Inflammatory macrophage treated with lipopolysaccharide for 4 hours (primary cell): Measurements from ENCODE around the gene CELF1.
"Not testable (repeated sequence)": the region's sequence is repeated elsewhere in the genome, so short reads cannot be mapped to it uniquely, and the experiment has no call there.

Experiments
- DNase-seq: peaks from one replicate; pipeline ENCODE4 v3.0.0-alpha.2; 2020

CELF1 gene

DNA sequence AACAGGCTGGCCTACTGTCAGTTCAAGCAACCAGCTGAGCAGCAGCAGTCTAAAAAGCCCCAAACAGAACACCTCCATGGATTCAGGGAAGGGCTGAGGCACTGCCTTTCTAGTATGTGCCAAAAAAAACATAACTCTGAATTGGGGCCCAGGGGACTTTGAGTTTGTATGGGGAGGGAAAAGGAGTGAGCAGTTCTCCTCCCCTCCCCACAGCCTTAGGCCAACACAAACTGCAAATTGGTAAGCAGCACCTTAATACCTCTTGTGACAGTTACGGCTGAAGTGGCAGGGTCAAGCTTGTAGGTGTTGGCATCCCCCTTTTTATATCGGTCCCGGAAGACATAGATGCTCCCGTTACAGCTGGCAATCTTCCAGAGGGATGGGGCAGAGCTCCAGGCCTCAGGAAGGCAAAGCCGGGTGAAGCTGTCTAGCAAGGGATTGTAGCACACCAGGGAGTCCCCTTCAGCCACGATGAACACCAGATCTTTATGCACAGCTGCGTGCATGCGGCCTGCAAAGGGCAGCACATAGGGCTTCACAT, 19.9 kb upstream of the CELF1 start:
- no peak for DNase-seq

DNA sequence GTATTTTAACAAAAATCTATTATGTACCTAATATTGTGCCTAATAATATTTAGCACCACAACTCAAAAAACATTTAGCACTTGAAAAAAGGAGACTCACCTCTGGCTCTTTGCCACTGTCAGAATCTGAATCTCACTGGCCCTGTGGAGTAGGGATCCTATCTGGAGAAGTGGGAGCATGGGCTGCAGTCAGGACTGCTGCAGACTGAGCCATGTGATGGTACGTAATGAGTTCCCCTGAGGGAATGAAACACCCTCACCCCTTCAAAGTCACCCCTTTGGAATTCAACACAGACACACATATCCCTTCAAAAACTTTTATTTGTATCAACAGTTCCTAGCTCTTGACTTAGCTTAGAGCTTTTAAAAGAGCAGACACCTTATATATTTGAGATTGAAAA, 19.0 kb upstream of the CELF1 start:
- no peak for DNase-seq

DNA sequence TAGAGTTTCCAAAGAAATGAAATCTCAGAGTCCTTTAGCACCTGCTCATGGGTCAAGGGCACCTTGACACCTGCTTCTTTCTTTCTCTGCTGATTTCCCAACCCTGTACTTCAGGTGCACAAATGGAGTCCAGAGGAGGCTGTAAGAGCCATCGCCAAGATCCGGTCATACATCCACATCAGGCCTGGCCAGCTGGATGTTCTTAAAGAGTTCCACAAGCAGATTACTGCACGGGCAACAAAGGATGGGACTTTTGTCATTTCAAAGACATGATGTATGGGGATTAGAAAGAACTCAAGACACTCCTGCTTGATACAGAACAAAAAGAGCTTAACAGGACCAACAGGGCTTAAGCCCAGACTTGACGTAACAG, 18.4 kb upstream of the CELF1 start:
- DNase-seq = no peak

DNA sequence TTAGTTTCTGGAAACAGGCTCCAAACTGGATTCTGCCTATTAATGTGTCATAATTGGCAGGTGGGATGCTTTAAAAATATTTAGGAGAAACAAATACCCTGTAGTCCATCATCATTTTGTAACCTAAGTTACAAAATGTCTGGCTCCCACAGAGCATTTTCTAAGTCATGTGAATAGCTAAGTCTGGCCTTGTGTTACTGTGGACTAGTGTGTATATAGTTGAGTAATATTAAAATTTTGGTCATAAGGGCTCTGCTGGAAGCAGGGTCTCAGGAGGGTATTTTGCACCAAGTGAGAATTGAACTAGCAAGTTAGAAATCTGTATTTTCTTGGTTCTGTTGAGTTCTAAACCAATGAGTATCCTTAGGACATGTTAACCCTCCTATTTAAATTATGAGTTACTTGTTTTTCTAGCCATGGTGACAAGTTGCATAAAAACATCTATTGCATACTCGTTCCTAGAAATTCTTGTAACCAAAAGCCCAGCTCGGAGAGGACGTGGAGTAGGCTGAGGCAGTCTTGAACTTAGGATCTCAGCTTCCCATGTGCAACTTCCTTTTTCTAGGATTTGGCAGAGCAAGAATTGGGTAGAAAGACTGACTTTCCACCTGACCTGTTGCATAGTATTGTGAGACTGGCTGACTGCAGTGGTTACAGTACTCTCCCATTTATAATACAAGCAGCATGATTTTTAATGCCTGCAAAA, 17.9 kb upstream of the CELF1 start:
- peak; percentile 84 for DNase-seq

DNA sequence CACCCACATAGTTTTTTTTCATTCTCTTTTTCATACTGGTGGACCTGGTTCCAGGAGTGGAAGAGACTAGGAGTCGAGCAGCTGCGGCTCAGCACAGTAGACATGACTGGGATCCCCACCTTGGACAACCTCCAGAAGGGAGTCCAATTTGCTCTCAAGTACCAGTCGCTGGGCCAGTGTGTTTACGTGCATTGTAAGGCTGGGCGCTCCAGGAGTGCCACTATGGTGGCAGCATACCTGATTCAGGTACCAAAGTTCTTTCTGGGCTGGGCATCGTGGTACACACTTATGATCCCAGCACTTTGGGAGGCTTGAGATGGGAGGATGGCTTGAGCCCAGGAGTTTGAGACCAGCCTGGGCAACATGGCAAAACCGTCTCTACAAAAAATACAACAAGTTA, 16.7 kb upstream of the CELF1 start:
- DNase-seq = no peak

DNA sequence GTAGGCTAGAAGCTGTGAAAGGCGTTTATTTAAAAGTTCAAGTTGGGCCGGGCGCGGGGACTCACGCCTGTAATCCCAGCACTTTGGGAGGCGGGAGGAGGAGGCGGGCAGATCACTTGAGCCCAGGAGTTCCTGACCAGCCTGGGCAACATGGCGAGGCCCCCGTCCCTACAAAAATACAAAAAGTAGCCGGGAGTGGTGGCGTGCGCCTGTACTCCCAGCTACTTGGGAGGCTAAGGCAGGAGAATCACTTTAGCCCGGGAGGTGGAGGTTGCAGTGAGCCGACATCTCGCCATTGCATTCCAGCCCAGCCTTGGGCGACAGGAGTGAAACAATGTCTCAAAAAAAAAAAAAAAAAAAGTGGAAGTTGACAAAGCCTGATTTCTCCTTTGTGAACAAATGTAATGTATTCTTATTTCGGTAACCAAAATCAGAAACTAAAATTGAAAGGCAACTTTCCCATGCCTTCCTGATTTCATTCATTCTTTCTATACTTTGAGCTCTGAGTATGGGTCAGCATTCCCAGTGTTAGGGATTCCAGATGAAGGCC, 13.3 kb upstream of the CELF1 start:
- DNase-seq = peak; percentile 75

DNA sequence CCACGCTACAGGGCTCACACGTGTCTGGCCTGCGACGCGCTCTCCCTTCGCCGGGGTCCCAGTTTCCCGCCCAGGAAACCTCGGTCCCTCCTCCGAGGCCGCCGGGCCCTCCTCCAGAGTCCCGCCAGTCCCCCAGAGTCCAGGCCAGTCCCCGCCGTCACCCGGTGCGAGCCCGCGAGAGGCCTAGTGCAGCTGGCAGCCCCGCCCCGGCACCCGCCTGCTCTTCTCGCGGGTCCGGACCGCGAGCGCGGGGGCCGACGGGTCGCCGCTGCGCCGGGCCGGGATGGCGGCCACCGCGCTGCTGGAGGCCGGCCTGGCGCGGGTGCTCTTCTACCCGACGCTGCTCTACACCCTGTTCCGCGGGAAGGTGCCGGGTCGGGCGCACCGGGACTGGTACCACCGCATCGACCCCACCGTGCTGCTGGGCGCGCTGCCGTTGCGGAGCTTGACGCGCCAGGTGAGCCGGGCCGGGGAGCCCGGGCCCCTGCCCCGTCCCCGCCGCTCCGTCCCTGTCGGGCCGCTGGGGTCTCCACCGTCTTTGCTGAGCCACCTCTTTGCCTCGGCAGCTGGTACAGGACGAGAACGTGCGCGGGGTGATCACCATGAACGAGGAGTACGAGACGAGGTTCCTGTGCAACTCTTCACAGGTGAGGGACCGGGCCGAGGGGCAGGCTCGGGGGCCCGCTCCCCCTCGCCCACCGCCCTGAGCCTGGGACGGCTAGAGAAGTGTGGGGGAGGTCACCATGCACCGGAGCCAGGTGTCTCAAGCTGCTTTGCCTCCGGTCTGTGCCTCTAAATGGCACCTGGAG, 12.6 kb upstream of the CELF1 start, which contains the start of gene PTPMT1:
TSS of gene PTPMT1 (plus strand) at position 260 of the 809 bp plus-strand sequence. CDS start at position 284, 24 bp downstream.
- peak; percentile 80 for DNase-seq

DNA sequence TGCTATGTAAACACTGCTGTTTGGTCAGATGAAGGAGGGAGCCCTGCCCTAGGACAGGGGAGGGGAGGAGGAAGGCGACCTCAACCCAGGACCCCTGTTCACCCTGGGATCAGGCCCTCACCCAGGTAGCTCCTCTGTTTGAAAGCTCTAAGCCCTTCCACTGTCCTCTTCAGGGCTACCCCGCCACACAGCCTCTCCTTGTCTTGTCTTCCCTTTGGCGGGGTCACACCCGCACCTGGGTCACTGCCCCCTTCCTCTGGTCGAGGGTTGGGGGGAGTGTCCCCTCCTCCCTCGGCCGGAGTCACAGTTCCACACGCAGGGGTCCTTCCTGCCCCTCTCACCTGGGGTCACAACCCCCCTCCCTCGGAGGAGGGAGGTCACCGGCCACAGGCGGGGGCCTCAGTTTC, 12.0 kb upstream of the CELF1 start:
- no peak for DNase-seq

DNA sequence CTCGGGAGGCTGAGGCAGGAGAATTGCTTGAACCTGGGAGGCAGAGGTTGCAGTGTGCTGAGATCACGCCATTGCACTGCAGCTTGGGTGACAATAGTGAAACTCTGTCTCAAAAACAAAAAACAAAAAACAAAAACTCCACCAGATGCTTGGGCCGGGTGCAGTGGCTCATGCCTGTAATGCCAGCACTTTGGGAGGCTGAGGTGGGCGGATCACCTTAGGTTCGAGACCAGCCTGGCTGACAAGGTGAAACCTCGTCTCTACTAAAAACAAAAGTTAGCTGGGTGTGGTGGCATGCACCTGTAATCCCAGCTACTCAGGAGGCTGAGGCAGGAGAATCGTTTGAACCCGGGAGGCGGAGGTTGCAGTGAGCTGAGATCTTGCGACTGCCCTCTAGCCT, 11.4 kb upstream of the CELF1 start:
- not testable (repeated sequence) for DNase-seq

DNA sequence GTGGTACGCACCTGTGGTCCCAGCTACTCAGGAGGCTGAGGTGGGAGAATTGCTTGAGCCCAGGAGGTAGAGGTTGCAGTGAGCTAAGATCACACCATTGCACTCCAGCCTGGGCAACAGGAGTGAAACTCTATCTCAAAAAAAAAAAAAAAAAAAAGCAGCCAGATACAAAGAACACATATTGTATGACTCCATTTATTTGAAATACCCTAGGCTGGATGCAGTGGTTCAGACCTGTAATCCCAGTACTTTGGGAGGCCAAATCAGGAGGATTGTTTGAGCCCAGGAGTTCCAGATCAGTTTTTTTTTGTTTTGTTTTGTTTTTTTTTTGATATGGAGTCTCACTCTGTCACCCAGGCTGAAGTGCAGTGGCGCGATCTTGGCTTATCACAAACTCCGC, 9.5 kb upstream of the CELF1 start:
- not testable (repeated sequence) for DNase-seq

DNA sequence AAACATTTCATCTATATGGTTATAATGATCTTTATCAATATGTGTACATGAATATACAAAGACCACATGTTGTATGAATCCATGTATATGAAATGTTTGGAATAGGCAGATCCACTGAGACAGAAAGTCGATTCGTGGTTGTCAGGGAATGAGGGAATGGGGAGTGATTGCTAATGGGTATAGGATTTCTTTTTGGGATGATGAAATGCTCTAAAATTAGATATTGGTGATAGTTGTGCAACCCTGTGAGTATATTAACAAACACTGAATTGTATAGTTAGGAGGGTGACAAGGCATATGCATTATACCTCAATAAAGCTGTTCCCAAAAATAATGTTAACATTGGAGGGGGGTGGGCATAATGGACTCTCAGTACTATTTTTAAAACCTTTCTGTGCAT, 7.5 kb upstream of the CELF1 start:
- DNase-seq = peak; percentile 43

DNA sequence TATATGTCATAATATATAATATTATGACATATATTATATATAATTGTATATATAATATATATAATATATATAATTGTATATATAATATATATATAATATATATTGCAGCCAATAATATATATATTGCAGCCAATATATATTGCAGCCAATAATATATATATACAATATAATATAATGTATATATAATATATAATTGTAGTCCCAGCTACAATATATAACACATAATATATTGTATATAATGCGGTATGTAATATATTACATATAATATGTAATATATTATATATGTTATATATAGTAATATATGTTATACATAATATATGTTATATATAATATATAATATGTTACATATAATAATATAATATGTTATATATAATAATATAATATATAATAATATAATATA, 5.8 kb upstream of the CELF1 start:
- DNase-seq = no peak

DNA sequence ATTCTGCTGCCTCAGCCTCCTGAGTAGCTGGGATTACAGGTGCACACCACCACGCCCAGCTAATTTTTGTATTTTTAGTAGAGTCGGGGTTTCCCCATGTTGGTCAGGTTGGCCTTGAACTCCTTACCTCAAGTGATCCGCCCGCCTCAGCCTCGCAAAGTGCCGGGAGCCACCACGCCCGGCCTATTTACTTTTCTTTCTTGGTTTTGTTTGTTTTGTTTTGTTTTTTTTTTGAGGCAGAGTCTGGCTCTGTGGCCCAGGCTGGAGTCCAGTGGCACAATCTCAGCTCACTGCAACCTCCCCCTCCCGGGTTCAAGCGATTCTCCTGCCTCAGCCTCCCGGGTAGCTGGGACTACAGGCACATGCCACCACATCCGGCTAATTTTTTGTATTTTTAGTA, 4.1 kb upstream of the CELF1 start:
- not testable (repeated sequence) for DNase-seq

DNA sequence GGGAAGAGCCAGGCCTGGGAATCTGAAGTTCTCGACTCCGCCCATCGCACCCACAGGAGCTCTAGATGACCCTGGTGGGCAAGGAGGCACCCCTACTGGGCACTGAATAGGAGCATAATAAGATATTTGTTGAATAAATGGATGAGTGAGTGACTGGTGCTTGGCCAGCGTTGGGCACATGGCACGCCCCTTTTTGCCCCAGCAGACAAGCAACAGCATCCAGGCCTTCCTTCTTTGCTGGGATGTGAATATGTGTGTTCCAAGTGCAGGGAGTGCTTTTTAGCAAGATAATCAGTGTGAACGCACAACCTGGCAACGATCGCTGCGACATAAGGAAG, 443 bp upstream of the CELF1 start:
- no peak for DNase-seq

DNA sequence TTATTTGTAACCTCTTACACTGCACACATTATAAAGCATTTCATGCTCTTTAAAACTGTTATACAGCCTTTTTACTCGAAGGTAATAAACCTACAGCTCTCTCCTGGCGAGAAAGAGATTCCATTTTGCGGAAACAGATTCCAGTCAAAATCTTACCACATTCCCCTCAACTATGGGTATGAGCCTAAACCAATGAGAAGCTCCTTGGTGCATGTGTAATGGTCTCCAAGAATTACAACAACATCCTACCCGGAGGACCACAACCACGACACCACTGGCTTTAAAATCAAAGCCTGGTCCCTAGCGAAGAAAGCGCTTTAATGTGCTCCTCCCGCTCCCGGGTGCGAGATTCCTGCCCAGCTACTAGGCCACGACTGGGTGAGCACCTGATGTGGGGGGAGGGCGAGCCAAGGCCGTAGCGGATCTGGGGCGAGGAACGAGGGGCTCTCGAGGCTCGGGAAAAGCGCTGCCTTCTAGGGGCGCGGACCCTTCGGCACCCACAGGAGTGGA, 821 bp downstream of the CELF1 start:
- DNase-seq = peak; percentile 62

DNA sequence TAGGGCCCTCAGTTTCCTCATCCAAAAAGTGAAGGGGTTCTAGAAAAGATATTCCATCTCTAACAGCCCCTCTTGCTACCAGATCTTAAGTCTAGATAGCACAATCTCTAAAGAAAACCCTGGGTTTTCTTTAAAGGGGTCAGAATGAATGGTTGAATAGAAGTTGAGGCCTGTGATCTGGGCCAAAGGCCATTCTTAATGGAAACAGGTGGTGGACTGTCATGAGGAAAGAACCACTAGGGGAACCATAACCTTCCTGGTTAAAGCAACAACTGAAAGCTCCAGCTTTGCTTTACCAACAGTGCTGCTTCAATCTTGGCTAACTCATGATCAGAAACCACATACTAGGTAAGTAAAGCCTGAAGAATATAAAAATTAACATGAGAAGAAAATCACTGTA, 1.8 kb downstream of the CELF1 start:
- peak; percentile 54 for DNase-seq

DNA sequence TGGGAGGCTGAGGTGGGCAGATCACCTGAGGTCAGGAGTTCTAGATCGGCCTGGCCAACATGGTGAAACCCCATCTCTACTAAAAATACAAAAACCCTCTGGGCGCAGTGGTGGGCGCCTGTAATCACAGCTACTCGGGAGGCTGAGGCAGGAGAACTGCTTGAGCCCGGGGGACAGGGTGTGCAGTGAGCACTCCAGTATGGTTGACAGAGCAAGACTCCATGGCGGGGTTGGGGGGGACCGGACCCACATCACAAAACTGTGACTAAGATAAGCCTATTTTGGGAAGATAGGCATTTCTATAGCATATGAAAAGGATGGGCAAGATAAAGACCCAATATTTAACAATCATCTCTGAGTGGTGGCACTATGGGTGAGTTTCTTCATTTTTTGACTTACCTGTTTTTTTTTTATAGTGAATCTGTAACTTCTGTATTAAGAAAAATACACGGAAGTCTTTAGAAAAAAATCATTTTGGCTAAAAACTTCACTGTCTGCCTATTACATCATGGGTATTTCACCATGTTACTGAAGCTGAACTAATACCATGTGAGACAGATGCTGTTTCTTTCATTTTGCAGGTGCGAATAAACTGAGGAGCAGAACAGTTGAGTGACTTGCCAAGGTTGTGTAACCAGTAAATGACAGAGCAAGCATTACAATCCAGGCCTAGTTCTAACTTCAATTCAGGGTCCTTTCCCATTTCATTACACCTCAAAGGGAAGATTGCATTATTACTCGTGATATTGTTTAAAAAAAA, 2.5 kb downstream of the CELF1 start:
- DNase-seq = peak; percentile 71

DNA sequence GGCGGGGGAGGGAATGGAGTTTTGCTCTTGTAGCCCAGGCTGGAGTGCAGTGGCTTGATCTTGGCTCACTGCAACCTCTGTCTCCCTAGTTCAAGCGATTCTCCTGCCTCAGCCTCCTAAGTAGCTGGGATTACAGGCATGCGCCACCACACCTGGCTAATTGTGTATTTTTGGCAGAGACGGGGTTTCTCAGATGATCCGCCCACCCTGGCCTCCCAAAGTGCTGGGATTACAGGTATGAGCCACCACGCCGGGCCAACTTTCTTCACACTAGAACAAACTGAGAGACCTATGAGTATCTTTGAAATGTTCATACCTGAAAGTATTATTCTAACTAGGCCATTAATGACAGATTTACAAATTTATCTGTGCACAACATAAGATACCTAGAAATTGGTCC, 6.7 kb downstream of the CELF1 start:
- not testable (repeated sequence) for DNase-seq

DNA sequence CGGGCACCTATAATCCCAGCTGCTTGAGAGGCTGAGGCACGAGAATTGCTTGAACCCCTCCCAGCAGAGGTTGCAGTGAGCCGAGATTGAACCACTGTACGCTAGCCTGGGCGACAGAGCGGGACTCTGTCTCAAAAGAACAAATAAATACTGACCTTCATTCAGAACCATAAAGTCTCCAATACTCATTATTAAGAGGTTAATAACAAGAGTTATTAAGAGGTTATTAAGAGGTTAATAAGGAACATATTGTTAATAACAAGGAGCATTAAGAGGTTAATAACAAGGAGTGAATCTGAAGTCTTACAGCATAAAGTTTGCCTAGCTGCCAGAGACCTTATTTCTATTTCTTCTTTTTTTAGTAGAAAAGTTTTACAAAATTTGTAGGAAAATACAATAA, 7.6 kb downstream of the CELF1 start:
- no peak for DNase-seq

DNA sequence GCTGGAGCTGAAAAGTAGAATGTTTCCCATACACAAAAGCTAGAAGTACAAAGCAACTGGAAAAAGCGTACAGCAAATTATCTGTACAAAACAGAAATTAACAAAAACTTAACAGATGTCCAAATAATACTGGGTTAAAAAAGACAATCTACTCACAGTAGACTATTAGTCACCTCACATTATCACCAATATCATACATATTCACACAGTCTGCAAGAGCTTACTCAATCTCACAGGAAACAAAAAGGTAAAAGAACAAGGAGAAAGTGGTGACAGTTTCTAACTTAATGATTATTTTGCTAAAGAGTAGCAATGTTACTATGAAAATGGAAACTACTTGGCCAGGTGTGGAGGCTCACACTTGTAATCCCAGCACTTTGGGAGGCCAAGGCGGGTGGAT, 11.9 kb downstream of the CELF1 start:
- no peak for DNase-seq

DNA sequence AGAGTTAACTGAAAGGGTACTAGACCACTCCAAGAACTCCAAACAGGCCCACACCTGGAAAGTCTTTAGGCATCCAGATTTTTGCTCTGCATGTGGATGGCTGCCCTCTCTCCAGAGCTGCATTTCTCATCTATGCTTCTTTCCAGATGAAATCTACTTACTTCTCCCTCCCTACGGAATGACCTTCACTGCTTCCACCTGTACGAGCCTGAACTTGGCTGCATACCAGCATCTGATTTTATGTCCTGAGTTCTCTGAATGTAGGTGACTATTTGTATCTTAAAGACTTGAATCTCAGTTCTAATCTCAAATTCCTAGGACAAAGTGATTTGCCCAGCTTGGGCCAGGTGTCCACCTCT, 13.3 kb downstream of the CELF1 start:
- no peak for DNase-seq

DNA sequence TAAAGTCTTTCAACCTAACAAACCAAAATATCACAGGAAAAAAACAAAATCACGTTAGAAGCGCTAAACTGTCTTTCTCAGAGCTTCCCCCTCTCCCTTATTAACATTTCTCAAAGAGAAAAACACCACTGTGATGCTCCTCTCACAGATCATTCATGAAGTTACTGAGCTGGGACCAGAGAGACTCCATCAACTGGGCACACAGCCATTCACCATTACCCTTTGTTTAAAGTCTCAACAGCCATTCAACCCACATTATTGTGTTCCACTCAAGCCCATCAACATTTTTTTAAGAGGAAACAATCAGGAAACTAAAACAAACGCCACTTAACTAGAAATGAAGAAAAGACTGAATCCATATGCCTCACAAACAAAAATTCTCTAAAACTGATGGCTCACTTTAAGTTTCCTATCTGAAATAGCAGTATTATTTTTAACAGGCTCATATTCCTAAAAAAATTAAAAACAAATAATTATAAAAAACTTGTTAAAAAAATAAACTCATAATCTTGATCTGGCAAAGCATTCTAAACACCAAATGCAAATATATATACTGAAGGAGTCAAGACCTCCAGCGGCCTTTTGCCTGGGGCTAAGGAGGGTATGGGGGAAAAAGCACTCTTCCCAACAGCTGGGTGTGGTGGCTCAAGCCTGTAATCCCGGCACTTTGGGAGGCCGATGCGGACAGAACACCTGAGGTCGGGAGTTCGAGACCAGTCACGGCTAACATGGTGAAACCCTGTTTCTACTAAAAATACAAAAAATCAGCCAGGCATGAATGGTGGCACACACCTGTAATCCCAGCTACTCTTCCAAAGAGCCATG, 14.0 kb downstream of the CELF1 start:
- no peak for DNase-seq
